Measurements from ENCODE around the gene CEBPA. TPM values are rescaled to one million over a fixed set of nuclear protein-coding genes. Genes with fewer than 3 reads are reported as not detected.

CEBPA gene
- total and polyA plus RNA-seq, 3 donors from 2014 or later = 3.5 to 5.0 (median 4.7) TPM

GRCh38 chr19:33277434-33277833, 24.9 kb downstream of the CEBPA start:
- Histone ChIP-seq H3K4me3 (no peak overlapping the region), H3K27me3 (no peaks in the 10 kb centered on the region), H3K9me3 (no peaks in the 10 kb centered on the region), H3K27ac (no peak overlapping the region), H3K36me3 (ENCODE audit: low read depth, missing control alignments) (no peaks in the 10 kb centered on the region), H3K4me1 (peaks cover 10% of the 10 kb centered on the region)
- TF ChIP-seq, protein P1, sequence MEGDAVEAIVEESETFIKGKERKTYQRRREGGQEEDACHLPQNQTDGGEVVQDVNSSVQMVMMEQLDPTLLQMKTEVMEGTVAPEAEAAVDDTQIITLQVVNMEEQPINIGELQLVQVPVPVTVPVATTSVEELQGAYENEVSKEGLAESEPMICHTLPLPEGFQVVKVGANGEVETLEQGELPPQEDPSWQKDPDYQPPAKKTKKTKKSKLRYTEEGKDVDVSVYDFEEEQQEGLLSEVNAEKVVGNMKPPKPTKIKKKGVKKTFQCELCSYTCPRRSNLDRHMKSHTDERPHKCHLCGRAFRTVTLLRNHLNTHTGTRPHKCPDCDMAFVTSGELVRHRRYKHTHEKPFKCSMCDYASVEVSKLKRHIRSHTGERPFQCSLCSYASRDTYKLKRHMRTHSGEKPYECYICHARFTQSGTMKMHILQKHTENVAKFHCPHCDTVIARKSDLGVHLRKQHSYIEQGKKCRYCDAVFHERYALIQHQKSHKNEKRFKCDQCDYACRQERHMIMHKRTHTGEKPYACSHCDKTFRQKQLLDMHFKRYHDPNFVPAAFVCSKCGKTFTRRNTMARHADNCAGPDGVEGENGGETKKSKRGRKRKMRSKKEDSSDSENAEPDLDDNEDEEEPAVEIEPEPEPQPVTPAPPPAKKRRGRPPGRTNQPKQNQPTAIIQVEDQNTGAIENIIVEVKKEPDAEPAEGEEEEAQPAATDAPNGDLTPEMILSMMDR (IDR thresholded peaks at IDR 0.05) = no peak
- no peak for TF ChIP-seq POLR2A (IDR thresholded peaks at IDR 0.05)
- intact Hi-C loops (cut with DNase I; ENCODE audit: low total_unique reads) = no loop called here
- WGBS, 2 donors = 84 to 96% methylated on average over 4 to 12 of the region's 12 CpGs
- DNase-seq = no peak

DNA sequence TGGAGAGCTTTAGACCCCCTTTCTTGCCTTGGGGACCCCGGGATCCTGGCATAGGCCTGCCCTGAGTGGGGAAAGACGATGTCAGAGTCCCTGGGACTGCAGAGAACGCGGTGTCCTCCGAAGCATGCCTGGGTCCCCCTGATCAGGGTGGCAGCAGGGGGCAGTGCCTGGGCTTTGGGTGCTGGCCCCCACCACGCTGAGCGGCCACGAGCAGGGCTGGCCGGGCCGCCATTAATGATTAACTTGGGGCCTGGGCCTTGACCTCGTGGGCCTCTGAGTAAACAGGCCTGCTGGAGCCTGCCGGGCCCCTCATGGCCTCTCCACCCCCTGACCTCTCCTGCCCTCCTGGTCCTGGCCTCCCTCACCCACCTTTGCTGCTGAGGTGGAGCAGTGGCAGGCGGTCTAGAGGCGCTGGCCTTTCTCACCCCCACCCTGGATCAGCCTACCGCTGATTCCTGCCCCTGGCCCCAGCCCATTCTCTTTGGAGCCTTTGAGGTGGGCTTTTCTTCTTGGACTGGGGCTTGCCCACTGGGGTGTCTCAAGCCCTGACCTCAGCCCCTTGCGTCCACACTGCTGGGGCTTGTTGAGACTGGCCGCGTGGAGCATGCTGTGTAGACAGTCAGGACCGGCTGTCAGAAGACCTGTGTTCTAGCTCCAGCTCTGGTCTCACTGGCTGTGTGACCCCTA, 26.3 kb downstream of the CEBPA start:
- no peaks in the 10 kb centered on the region for H3K27me3 ChIP-seq
- no peak overlapping the region for H3K4me3 ChIP-seq
- no peaks in the 10 kb centered on the region for H3K36me3 ChIP-seq (ENCODE audit: low read depth, missing control alignments)
- peaks cover 10% of the 10 kb centered on the region for H3K4me1 ChIP-seq
- DNase-seq = no peak
- H3K27ac ChIP-seq = no peak overlapping the region
- intact Hi-C loops (cut with DNase I; ENCODE audit: low total_unique reads) = no loop called here
- no peak for TF ChIP-seq POLR2A (IDR thresholded peaks at IDR 0.05)
- TF ChIP-seq, protein P1 (IDR thresholded peaks at IDR 0.05) = no peak
- H3K9me3 ChIP-seq = no peaks in the 10 kb centered on the region
- 92 to 99% methylated on average over 16 to 19 of the region's 19 CpGs for WGBS, 2 donors

GRCh38 chr19:33275559-33275932, 26.8 kb downstream of the CEBPA start:
- H3K27me3 ChIP-seq = no peaks in the 10 kb centered on the region
- H3K4me1 ChIP-seq = peaks cover 10% of the 10 kb centered on the region
- no peaks in the 10 kb centered on the region for H3K36me3 ChIP-seq (ENCODE audit: low read depth, missing control alignments)
- H3K4me3 ChIP-seq = no peak overlapping the region
- no peaks in the 10 kb centered on the region for H3K9me3 ChIP-seq
- intact Hi-C loops (cut with DNase I; ENCODE audit: low total_unique reads) = no loop called here
- no peak for TF ChIP-seq POLR2A (IDR thresholded peaks at IDR 0.05)
- TF ChIP-seq, protein P1 (IDR thresholded peaks at IDR 0.05) = no peak
- WGBS, 2 donors = 98 to 100% methylated on average over 1 to 5 of the region's 5 CpGs
- no peak overlapping the region for H3K27ac ChIP-seq
- no peak for DNase-seq

GRCh38 chr19:33274663-33275558, 27.4 kb downstream of the CEBPA start:
- Histone ChIP-seq H3K9me3 (no peaks in the 10 kb centered on the region), H3K27ac (no peak overlapping the region), H3K36me3 (ENCODE audit: low read depth, missing control alignments) (no peaks in the 10 kb centered on the region), H3K4me3 (no peak overlapping the region), H3K27me3 (no peaks in the 10 kb centered on the region), H3K4me1 (peaks cover 10% of the 10 kb centered on the region)
- DNase-seq = no peak
- TF ChIP-seq POLR2A (IDR thresholded peaks at IDR 0.05) = no peak
- TF ChIP-seq, protein P1 (IDR thresholded peaks at IDR 0.05) = no peak
- WGBS, 2 donors = 78 to 86% methylated on average over 5 to 17 of the region's 17 CpGs
- intact Hi-C loops (cut with DNase I; ENCODE audit: low total_unique reads) = no loop called here
